Neural progenitor cell (in vitro differentiated cells): ENCODE results near the gene DTX3L. TPM values are rescaled to one million over a fixed set of nuclear protein-coding genes. Genes with fewer than 3 reads are reported as not detected.

Experiments
- DNase-seq: peaks from one replicate; pipeline ENCODE4 v3.0.0-alpha.2; 2016; ENCODE audit warnings: low spot score
- H2AFZ ChIP-seq: fragments of 200-600 bp; sonication (generic); replicated peaks from 2 replicates; pipeline ENCODE4 v1.6.1; 2016; ENCODE audit warnings: antibody characterized with exemption
- H3F3A ChIP-seq: fragments of 200-600 bp; sonication (generic); 2 replicates; pipeline ENCODE4 v1.6.1; 2016; ENCODE audit warnings: antibody characterized with exemption, low read depth
- H3K27ac ChIP-seq: fragments of 200-600 bp; sonication (generic); 2 replicates; pipeline ENCODE4 v1.5.1; 2016; ENCODE audit warnings: mild to moderate bottlenecking
- H3K27me3 ChIP-seq: fragments of 200-600 bp; sonication (generic); 2 replicates; pipeline ENCODE4 v1.6.1; 2016; ENCODE audit warnings: mild to moderate bottlenecking, moderate library complexity
- H3K36me3 ChIP-seq: fragments of 200-600 bp; sonication (generic); 2 replicates; pipeline ENCODE4 v1.5.1; 2016
- H3K4me1 ChIP-seq: fragments of 200-600 bp; sonication (generic); 2 replicates; pipeline ENCODE4 v1.6.1; 2016; ENCODE audit warnings: mixed run types
- H3K4me2 ChIP-seq: fragments of 200-600 bp; sonication (generic); 2 replicates; pipeline ENCODE4 v1.6.1; 2016
- H3K4me3 ChIP-seq: fragments of 200-600 bp; sonication (generic); 2 replicates; pipeline ENCODE4 v1.5.1; 2016
- H3K79me2 ChIP-seq: fragments of 200-600 bp; sonication (generic); 2 replicates; pipeline ENCODE4 v1.6.1; 2016; ENCODE audit warnings: low read depth
- H3K9ac ChIP-seq: fragments of 200-600 bp; sonication (generic); 2 replicates; pipeline ENCODE4 v1.6.1; 2016
- H3K9me3 ChIP-seq: fragments of 200-600 bp; sonication (generic); 2 replicates; pipeline ENCODE4 v1.5.1; 2016; ENCODE audit warnings: low read depth
- H4K20me1 ChIP-seq: fragments of 200-600 bp; sonication (generic); 2 replicates; pipeline ENCODE4 v1.6.1; 2016; ENCODE audit warnings: low read depth
- H3K27ac Mint-ChIP-seq: 3 replicates; pipeline ENCODE4 v1.8.0; 2021; ENCODE audit warnings: mixed read lengths
- H3K27me3 Mint-ChIP-seq: 2 replicates; pipeline ENCODE4 v1.8.0; 2022; ENCODE audit warnings: low read depth, mild to moderate bottlenecking, inconsistent platforms, moderate library complexity, mixed read lengths; ENCODE audit not compliant: insufficient read depth
- H3K36me3 Mint-ChIP-seq: 3 replicates; pipeline ENCODE4 v1.8.0; 2021; ENCODE audit warnings: mixed read lengths
- H3K4me1 Mint-ChIP-seq: 3 replicates; pipeline ENCODE4 v1.8.0; 2021; ENCODE audit warnings: mixed read lengths
- H3K4me3 Mint-ChIP-seq: 3 replicates; pipeline ENCODE4 v1.8.0; 2021; ENCODE audit warnings: mild to moderate bottlenecking, moderate library complexity, mixed read lengths
- H3K9me3 Mint-ChIP-seq: 3 replicates; pipeline ENCODE4 v1.8.0; 2020; ENCODE audit warnings: mixed read lengths
- CTCF ChIP-seq: fragments of 200-600 bp; sonication (generic); IDR thresholded peaks from 2 replicates; pipeline ENCODE4 v1.5.1; 2017; ENCODE audit warnings: antibody characterized with exemption, mild to moderate bottlenecking
- EZH2 ChIP-seq: fragments of 200-600 bp; sonication (generic); IDR thresholded peaks from 2 replicates; pipeline ENCODE4 v1.6.1; 2017; ENCODE audit warnings: antibody characterized with exemption, mild to moderate bottlenecking, moderate library complexity
- EZH2phosphoT487 ChIP-seq: fragments of 200-600 bp; sonication (generic); IDR thresholded peaks from 2 replicates; pipeline ENCODE4 v1.6.1; 2017; ENCODE audit warnings: antibody characterized with exemption
- total RNA-seq: library from RNA; depleted of rRNA; stranded (reverse); fragments of >200 nt; gene quantifications from 2 replicates; pipeline ENCODE4 v1.2.3, GENCODE V29; 2015; ENCODE audit warnings: low replicate concordance

DTX3L gene
- total RNA-seq, 1 donor from 2014 or later = 3.2 TPM

DNA sequence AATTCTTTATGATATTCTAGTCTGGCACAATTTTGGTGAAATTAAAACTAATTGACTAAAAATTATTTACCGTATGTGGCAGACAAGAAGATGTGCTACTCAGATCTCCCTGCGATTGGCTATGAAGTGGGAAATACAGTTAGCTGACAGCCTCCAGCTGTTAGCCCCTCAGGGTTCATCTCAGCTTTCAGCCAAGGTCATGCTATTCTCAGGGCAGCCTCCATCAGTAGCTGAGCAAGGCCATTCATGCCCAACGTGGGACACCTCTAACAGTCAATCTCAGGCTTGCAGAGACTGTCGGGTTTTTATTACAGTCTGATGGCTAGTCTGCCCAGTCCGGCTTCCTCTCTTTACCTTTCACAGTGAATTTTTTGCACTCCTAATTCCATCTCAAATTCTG, 6.8 kb upstream of the DTX3L start:
- Histone ChIP-seq H3K4me1 (no peaks in the 10 kb centered on the region), H3K27ac (no peak overlapping the region), H3K79me2 (no peaks in the 10 kb centered on the region), H3K27me3 (no peaks in the 10 kb centered on the region), H3K9me3 (no peaks in the 10 kb centered on the region), H3K4me3 (no peak overlapping the region), H3K9ac (no peak overlapping the region), H2AFZ (no peak overlapping the region), H3K36me3 (no peaks in the 10 kb centered on the region), H3K4me2 (no peak overlapping the region), H4K20me1 (no peaks in the 10 kb centered on the region), H3F3A (no peaks in the 10 kb centered on the region)
- TF ChIP-seq CTCF = no peak
- no peak for TF ChIP-seq EZH2
- TF ChIP-seq EZH2phosphoT487 = no peak
- Mint-ChIP-seq H3K4me1 (no peaks in the 10 kb centered on the region), H3K27me3 (peaks cover 2% of the 10 kb centered on the region), H3K9me3 (no peaks in the 10 kb centered on the region), H3K36me3 (no peaks in the 10 kb centered on the region), H3K4me3 (no peak overlapping the region), H3K27ac (no peak overlapping the region)
- DNase-seq = no peak

DNA sequence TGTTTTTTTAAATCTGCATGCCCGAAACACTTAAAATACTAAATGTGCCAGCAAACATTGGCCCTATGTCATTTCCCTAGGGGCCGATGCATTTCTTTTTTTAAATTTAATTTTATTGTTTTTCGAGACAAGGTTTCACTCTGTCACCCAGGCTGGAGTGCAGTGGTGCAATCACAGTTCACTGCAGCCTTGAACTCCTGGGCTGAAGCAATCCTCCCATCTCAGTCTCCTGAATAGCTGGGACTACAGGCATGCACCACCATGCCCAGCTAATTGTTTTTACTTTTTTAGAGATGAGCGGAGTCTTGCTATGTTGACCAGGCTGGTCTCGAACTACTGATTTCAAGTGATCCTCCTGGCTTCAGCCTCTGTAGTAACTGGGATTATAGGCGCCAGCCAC, 5.5 kb upstream of the DTX3L start:
- H3K4me3 Mint-ChIP-seq = no peak overlapping the region
- Histone ChIP-seq H4K20me1 (no peaks in the 10 kb centered on the region), H3K27me3 (peaks cover 8% of the 10 kb centered on the region), H3K4me3 (no peak overlapping the region), H3K9me3 (no peaks in the 10 kb centered on the region), H3K36me3 (no peaks in the 10 kb centered on the region), H3F3A (peaks cover 3% of the 10 kb centered on the region), H3K9ac (no peak overlapping the region), H3K27ac (no peak overlapping the region), H3K4me1 (peaks cover 2% of the 10 kb centered on the region), H3K4me2 (no peak overlapping the region), H3K79me2 (no peaks in the 10 kb centered on the region), H2AFZ (no peak overlapping the region)
- H3K4me1 Mint-ChIP-seq = peaks cover 2% of the 10 kb centered on the region
- H3K36me3 Mint-ChIP-seq = no peaks in the 10 kb centered on the region
- no peaks in the 10 kb centered on the region for H3K9me3 Mint-ChIP-seq
- peaks cover 9% of the 10 kb centered on the region for H3K27me3 Mint-ChIP-seq
- DNase-seq = no peak
- no peak overlapping the region for H3K27ac Mint-ChIP-seq
- TF ChIP-seq EZH2 (no peak), EZH2phosphoT487 (no peak), CTCF (no peak)

DNA sequence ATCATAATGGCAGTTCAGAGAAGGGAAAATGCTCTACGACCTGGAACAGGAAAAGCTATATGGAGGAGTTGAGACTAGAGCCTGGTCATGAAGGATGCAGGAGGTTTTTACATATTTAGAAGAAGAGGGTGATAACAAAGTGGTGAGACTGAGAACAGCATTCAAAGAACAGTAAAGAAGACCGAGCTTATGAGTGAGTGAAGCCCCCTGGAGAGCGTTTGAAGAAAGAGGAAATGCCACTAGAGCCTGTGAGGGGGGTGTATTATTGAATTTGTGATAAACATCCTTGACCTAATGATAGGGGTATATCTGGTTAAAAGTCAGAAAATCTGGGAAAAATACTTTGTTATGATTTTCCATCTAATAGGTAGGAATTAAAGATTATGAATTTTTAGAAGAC, 4.2 kb upstream of the DTX3L start:
- Mint-ChIP-seq H3K27ac (no peak overlapping the region), H3K4me3 (no peak overlapping the region), H3K9me3 (no peaks in the 10 kb centered on the region), H3K27me3 (peaks cover 12% of the 10 kb centered on the region), H3K4me1 (peaks cover 8% of the 10 kb centered on the region), H3K36me3 (no peaks in the 10 kb centered on the region)
- Histone ChIP-seq H3K27ac (no peak overlapping the region), H3K9ac (no peak overlapping the region), H3K79me2 (no peaks in the 10 kb centered on the region), H3K27me3 (peaks cover 19% of the 10 kb centered on the region), H3K4me1 (peaks cover 12% of the 10 kb centered on the region), H4K20me1 (no peaks in the 10 kb centered on the region), H2AFZ (no peak overlapping the region), H3K4me3 (no peak overlapping the region), H3F3A (peaks cover 9% of the 10 kb centered on the region), H3K36me3 (no peaks in the 10 kb centered on the region), H3K4me2 (no peak overlapping the region), H3K9me3 (no peaks in the 10 kb centered on the region)
- no peak for DNase-seq
- TF ChIP-seq EZH2phosphoT487 (no peak), CTCF (no peak), EZH2 (no peak)

DNA sequence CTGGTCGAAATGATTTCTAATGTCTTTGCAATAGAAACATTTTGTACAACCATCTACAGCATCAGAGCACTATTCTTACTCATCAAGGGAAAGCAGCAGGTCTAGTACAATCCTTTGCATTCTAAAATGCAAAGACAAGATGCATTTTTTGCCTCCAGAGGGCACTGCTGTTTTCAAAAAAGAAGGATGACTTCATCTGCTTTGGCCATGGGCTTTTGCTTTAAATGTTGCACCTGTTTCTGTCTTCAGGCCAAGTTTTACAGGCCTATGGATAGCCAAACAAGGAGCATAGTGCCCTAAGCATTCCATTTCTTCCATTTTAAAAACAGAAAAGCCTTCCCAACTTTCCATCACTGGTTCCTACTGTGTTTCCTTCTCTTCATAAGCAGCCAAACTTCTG, 3.5 kb upstream of the DTX3L start:
- Histone ChIP-seq H3K27ac (no peak overlapping the region), H3F3A (peaks cover 11% of the 10 kb centered on the region), H3K4me1 (peaks cover 13% of the 10 kb centered on the region), H3K9ac (no peak overlapping the region), H4K20me1 (no peaks in the 10 kb centered on the region), H3K36me3 (no peaks in the 10 kb centered on the region), H3K27me3 (peaks cover 21% of the 10 kb centered on the region), H3K79me2 (no peaks in the 10 kb centered on the region), H3K4me3 (no peak overlapping the region), H2AFZ (no peak overlapping the region), H3K4me2 (no peak overlapping the region), H3K9me3 (no peaks in the 10 kb centered on the region)
- no peak overlapping the region for H3K27ac Mint-ChIP-seq
- H3K36me3 Mint-ChIP-seq = no peaks in the 10 kb centered on the region
- H3K4me3 Mint-ChIP-seq = no peak overlapping the region
- H3K27me3 Mint-ChIP-seq = peaks cover 13% of the 10 kb centered on the region
- DNase-seq = peak; percentile 67
- H3K4me1 Mint-ChIP-seq = peaks cover 10% of the 10 kb centered on the region
- no peaks in the 10 kb centered on the region for H3K9me3 Mint-ChIP-seq
- TF ChIP-seq EZH2phosphoT487 (no peak), CTCF (peak; percentile 68)
